B cell (primary cell): ENCODE results near the gene IGLON5. TPM values are rescaled to one million over a fixed set of nuclear protein-coding genes. Genes with fewer than 3 reads are reported as not detected.

Experiments
- ATAC-seq: fragments of 200-7000 bp; cut with Tn5 transposase; one replicate; pipeline ENCODE4 v1.10.0; 2021; ENCODE audit warnings: low read depth, mild to moderate bottlenecking, moderate number of reproducible peaks, moderate library complexity
- CTCF ChIA-PET: fragments of 350-600 bp; sonication (Branson Sonifier 250); formaldehyde crosslinking; loops from one replicate; lab custom pipeline; 2021; ENCODE audit warnings: antibody characterized with exemption, inconsistent platforms; lab: Charles Lee
- POLR2A ChIA-PET: fragments of 350-600 bp; sonication (Branson Sonifier 250); formaldehyde crosslinking; loops from one replicate; lab custom pipeline; 2021; ENCODE audit warnings: antibody characterized with exemption; lab: Charles Lee
- DNase-seq: peaks from one replicate; pipeline ENCODE4 v3.0.0; 2013
- H2AFZ ChIP-seq: 2 replicates; pipeline ENCODE4 v1.6.1; 2012; ENCODE audit warnings: mild to moderate bottlenecking, low read depth, low read length; ENCODE audit not compliant: insufficient read depth, poor library complexity, severe bottlenecking
- H3K27ac ChIP-seq, 2 donors: 1 replicate in 1 of 2; 2 replicates in 1 of 2; pipeline ENCODE4 v1.5.1; 2012 to 2013; ENCODE audit warnings: low read length in 2 of 2, mild to moderate bottlenecking in 2 of 2, moderate library complexity in 1 of 2
- H3K27me3 ChIP-seq, 4 experiments: fragments of 200-600 bp in 1 of 4; sonication (generic) in 1 of 4; replicated peaks in 1 of 4; 1 replicate in 2 of 4; 2 replicates in 2 of 4; pipeline versions ENCODE4 v1.6.1 to v1.7.0; 2013 to 2016; ENCODE audit warnings: low read length in 3 of 4, mild to moderate bottlenecking in 2 of 4, mixed read lengths in 1 of 4, moderate library complexity in 1 of 4; ENCODE audit not compliant: insufficient read depth in 4 of 4, control insufficient read depth in 3 of 4; ENCODE audit errors: control extremely low read depth in 1 of 4
- H3K36me3 ChIP-seq, 2 experiments: replicated peaks in 1 of 2; 1 replicate in 1 of 2; 2 replicates in 1 of 2; pipeline versions ENCODE4 v1.6.1 to v1.7.1; 2013; ENCODE audit warnings: low read length in 1 of 2; ENCODE audit not compliant: insufficient read depth in 2 of 2, control insufficient read depth in 1 of 2; ENCODE audit errors: control extremely low read depth in 1 of 2, extremely low read depth in 1 of 2
- H3K4me1 ChIP-seq, 2 donors: fragments of 200-600 bp in 1 of 2; sonication (generic) in 1 of 2; 1 replicate in 1 of 2; 2 replicates in 1 of 2; pipeline versions ENCODE4 v1.5.1 to v1.6.1; 2013 to 2017; ENCODE audit warnings: low read length in 2 of 2; ENCODE audit not compliant: control insufficient read depth in 2 of 2, insufficient read depth in 2 of 2
- H3K4me2 ChIP-seq: replicated peaks from 2 replicates; pipeline ENCODE3; 2012; ENCODE audit warnings: mild to moderate bottlenecking, low read depth, low read length; ENCODE audit not compliant: poor library complexity, severe bottlenecking
- H3K4me3 ChIP-seq, 5 experiments: fragments of 200-600 bp in 1 of 5; sonication (generic) in 1 of 5; 1 replicate in 3 of 5; 2 replicates in 2 of 5; pipeline versions ENCODE4 v1.5.1 to v1.7.0; 2011 to 2016; ENCODE audit warnings: low read length in 4 of 5, mild to moderate bottlenecking in 4 of 5, low read depth in 2 of 5, control low read depth in 1 of 5, moderate library complexity in 1 of 5; ENCODE audit not compliant: insufficient read depth in 1 of 5; ENCODE audit errors: control extremely low read depth in 1 of 5, extremely low read depth in 1 of 5
- H3K79me2 ChIP-seq: fragments of 200-600 bp; sonication (generic); one replicate; pipeline ENCODE4 v1.6.0; 2016; ENCODE audit warnings: low read length; ENCODE audit not compliant: control insufficient read depth, insufficient read depth
- H3K9ac ChIP-seq: fragments of 200-600 bp; sonication (generic); 2 replicates; pipeline ENCODE4 v1.6.1; 2017; ENCODE audit warnings: mild to moderate bottlenecking, low read length, moderate library complexity
- H3K9me3 ChIP-seq, 3 donors: one replicate each; pipeline versions ENCODE4 v1.6.1 to v1.7.1; 2013; ENCODE audit warnings: low read length in 2 of 3; ENCODE audit not compliant: control insufficient read depth in 2 of 3, insufficient read depth in 1 of 3; ENCODE audit errors: control extremely low read depth in 1 of 3
- H4K20me1 ChIP-seq: 2 replicates; pipeline ENCODE4 v1.6.0; 2012; ENCODE audit warnings: mild to moderate bottlenecking, low read length; ENCODE audit not compliant: insufficient read depth, control insufficient read depth, poor library complexity, severe bottlenecking
- H3K27ac Mint-ChIP-seq: one replicate; pipeline ENCODE4 v1.8.0; 2021; ENCODE audit warnings: mixed read lengths
- H3K27me3 Mint-ChIP-seq: one replicate; pipeline ENCODE4 v1.8.0; 2021; ENCODE audit warnings: mixed read lengths
- H3K4me1 Mint-ChIP-seq: one replicate; pipeline ENCODE4 v1.8.0; 2021; ENCODE audit warnings: mixed read lengths
- H3K4me3 Mint-ChIP-seq: one replicate; pipeline ENCODE4 v1.8.0; 2021; ENCODE audit warnings: mixed read lengths
- H3K9me3 Mint-ChIP-seq: one replicate; pipeline ENCODE4 v1.8.0; 2022; ENCODE audit warnings: mixed read lengths; ENCODE audit not compliant: insufficient read depth
- CTCF ChIP-seq: fragments of 200-600 bp; IDR thresholded peaks from one replicate; pipeline ENCODE4 v1.8.0; 2022; ENCODE audit warnings: antibody characterized with exemption, mild to moderate bottlenecking
- EZH2 ChIP-seq: IDR thresholded peaks from 2 replicates; pipeline ENCODE4 v1.6.1; 2012; ENCODE audit warnings: borderline replicate concordance, low read depth, mild to moderate bottlenecking, moderate library complexity, low read length; ENCODE audit not compliant: insufficient read depth, poor library complexity, severe bottlenecking
- WGBS: methylation state at CpG from one replicate; pipeline ENCODE4 v1.1.5; 2013; ENCODE audit warnings: missing lambda C conversion rate; ENCODE audit not compliant: insufficient coverage; 5-methylcytosine and 5-hydroxymethylcytosine counted together
- intact Hi-C: fragments of 100-400 bp; cut with micrococcal nuclease; formaldehyde crosslinking; loops from one replicate; pipeline ENCODE4 v1.10.0; 2022
- polyA plus RNA-seq: library from polyadenylated mRNA; depleted of rRNA; stranded (reverse); fragments of >200 nt; gene quantifications from 2 replicates; pipeline ENCODE4 v1.2.3, GENCODE V29; 2012
- total RNA-seq, 2 donors: library from RNA; stranded (reverse); fragments of 120-200 nt in 1 of 2; gene quantifications; 1 replicate in 1 of 2; 2 replicates in 1 of 2; pipeline versions ENCODE4 v1.2.3 to v1.2.4, GENCODE V29; 2013 to 2022

Gene IGLON5
- total and polyA plus RNA-seq, 2 donors (not counting 1 experiment from before 2014, with no cell fraction given) = not detected

GRCh38 chr19:51339313-51339686 lies 27.9 kb downstream of the IGLON5 start:
- Mint-ChIP-seq H3K27me3 (no peaks in the 10 kb centered on the region), H3K27ac (peak overlapping the region; percentile 86), H3K4me3 (peak overlapping the region; percentile 97), H3K4me1 (peaks cover 42% of the 10 kb centered on the region), H3K9me3 (no peaks in the 10 kb centered on the region)
- H3K4me2 ChIP-seq = peak overlapping the region; percentile 80
- no peak overlapping the region for H3K27ac ChIP-seq
- peak overlapping the region; percentile 65 for H3K9ac ChIP-seq
- intact Hi-C loops = loop anchor here (1.0 to 2.0 kb wide), 11 partner anchors 28 to 364 kb away; partner anchors contain the start of genes CTU1, SIGLEC10 and ZNF175
- DNase-seq (no peak), ATAC-seq (peak; percentile 2)
- ChIA-PET CTCF (interaction anchor here (0.9 to 7.0 kb wide), 15 partner anchors 17 to 439 kb away, joined by 3 to 70 read pairs (median 5); partner anchors contain the start of gene SIGLEC10), POLR2A (interaction anchor here (0.7 to 2.0 kb wide), 4 partner anchors 26 to 78 kb away, joined by 7 to 11 read pairs (median 10); partner anchors contain the start of gene SIGLEC10)
- peak overlapping the region; percentile 11 to 77 (median 58) for H3K4me3 ChIP-seq
- WGBS = 1% methylated on average over 10 of the region's 10 CpGs
- H4K20me1 ChIP-seq = no peaks in the 10 kb centered on the region
- peaks cover 28 to 48% of the 10 kb centered on the region in 2 donors for H3K4me1 ChIP-seq
- no peaks in the 10 kb centered on the region for H3K9me3 ChIP-seq
- no peaks in the 10 kb centered on the region for H3K27me3 ChIP-seq
- no peaks in the 10 kb centered on the region for H3K79me2 ChIP-seq
- TF ChIP-seq EZH2 (no peak), CTCF (no peak)
- no peaks in the 10 kb centered on the region for H3K36me3 ChIP-seq
- peak overlapping the region; percentile 77 for H2AFZ ChIP-seq
